HG02852 (cell line): Measurements from ENCODE around the gene FCN3.
A peak's percentile ranks its signal among the peaks of the same experiment; 100 is the strongest.

ENCODE experiments used
- ATAC-seq: cut with Tn5 transposase; IDR thresholded peaks from one replicate; pipeline ENCODE4 v1.9.1; 2021; ENCODE audit warnings: mild to moderate bottlenecking, moderate library complexity; ENCODE audit not compliant: unreplicated experiment

Gene FCN3

DNA sequence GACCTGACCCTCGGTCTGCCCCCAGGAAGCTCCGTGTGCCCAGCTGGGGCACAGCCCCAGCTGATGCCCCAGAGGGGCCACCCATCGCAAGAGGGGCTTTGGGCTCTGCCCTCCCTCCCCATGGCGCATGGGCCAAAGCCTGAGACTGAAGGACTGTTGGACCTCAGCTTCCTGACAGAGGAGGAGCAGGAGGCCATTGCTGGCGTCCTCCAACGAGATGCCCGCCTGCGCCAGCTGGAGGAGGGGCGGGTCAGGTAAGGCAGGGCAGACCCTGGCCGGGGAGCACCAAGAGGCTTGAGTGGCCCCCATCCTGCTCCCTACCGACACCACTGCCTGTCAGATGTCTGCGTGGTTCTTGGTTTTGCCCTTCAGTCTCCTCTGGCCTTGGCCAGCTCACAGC is 29.4 kb downstream of the FCN3 start:
- ATAC-seq, result no peak

DNA sequence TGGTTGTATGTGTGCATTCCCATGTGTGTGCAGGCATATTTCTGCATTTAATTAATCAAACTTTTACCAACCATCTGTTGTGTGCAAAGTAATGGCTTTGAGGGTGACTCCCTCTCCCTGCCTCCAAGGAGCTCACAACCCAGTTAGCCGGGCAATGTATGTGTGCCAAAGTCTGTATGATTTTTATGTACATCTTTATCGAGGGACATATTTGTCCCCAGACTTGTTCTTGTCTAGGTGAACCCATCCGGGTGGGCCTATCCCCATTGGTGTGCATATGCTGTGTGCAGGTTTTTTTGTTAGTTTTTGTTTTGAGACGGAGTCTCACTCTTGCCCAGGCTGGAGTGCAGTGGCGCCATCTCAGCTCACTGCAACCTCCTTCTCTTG is 31.0 kb downstream of the FCN3 start:
- ATAC-seq, result no peak

DNA sequence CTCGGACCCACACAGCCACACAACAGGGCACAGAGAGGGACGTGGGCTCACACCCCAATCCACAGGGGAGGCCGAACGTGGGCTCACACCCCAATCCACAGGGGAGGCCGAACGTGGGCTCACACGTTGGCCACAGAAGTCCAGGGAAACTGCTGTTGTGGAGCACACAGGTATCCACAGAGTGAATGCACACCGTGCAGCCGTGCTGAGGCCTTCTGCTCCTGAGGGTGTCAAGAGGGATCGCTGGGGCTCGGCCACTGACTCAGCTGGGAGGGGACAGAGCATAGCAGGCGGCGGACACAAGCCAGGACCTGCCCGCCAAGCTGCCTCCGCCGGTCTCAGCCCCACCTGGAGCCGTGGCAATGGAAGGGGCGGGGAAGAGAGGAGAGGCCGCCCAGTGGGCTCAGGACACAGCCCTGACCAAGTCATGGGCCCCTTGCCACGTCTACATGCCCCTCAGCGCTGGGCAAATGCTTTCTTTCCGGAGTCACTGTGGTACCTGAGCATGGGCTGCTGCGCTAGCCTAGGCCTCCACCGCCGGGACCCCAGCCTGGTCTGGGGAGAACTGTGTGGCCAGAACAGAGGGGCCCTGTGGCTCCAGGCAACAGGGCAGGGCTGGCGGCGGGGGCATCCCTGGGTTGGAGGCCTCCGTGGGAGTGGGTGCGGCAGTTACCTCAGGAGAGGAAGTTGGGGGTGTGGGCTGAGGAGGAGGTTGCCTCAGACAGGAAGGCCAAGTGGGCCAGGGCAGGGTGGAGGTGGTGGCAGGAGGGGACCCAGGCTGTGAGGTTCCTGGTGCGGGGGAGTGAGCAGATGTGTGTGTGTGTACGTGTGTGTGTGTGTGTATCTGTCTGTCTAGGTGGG is 31.6 kb downstream of the FCN3 start:
- no peak for ATAC-seq

DNA sequence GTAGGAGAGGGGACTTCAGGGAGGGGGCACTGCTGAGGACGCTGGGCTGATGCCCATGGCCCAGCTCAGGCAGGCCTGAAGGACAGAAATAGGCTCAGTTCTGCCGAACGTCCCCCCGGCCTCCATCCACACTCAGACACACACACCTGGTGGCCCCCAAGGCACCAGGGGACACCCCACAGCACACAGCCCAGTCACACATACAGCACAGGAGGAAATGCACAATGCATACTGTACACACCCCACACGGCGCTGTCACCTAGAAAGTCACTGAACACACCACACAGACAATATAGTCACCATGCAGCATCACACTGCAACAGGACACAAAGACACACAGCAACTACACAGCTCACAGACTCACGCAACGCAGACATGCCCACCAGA is 32.2 kb downstream of the FCN3 start:
- no peak for ATAC-seq

DNA sequence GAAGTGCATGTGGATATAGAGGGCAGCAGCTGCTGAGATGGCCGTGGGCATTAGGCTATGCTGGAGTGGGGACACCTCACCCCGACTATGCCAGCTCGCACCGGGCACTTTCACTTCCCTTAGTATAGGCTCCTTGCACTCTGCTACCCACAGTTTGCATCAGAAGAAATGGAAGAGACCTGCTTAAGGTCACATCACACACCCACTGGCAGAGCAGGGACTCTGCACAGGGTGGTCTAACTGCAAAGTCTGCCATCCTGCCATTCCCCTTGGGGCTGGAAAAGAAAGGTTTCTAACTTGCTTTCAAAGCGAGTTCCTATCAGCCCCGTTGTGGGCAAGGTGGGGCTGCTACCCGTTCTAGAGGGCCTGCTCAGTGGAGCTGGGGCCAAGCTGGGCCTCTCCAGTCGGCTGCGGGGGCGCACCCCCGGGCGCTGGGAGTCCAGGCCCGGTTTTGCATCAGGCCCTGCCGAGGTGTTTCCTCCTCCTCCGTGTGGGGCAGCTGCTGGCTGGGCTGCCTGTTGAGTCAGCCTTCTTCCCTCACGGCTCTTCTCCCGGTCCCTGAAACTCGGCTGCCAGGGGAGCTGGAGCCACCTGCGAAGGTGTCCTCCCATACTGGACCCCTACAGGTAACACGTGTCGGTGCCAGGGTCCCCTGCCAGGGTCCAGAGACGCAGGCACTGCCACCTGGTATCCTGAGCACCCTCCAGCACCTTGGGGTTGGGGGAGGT is 32.9 kb downstream of the FCN3 start, which contains the start of gene SYTL1:
Gene SYTL1, plus strand, starts transcription at position 498 of the 728 bp plus-strand sequence. CDS start 3,313 bp downstream, outside the sequence.
- ATAC-seq, result no peak

DNA sequence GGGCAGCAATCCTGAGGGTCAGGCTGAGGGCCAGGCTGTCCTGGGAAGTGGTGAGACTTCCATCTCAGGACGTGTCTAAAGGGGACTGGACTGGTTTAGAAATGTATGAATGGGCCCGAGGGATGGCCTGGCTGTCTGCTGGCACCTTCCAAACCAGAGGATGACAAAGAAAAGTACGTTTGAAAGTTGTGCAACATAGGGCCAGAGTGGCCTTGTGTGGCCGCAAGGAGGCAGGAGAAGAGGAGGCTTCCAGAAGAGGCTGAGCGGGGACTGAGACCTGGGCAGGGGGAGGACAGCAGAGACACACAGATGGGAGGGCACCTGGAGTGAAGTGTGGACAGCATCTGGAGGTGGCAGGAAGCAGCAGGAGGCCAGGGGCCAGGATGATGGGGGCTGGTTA is 35.4 kb downstream of the FCN3 start:
- no peak for ATAC-seq

DNA sequence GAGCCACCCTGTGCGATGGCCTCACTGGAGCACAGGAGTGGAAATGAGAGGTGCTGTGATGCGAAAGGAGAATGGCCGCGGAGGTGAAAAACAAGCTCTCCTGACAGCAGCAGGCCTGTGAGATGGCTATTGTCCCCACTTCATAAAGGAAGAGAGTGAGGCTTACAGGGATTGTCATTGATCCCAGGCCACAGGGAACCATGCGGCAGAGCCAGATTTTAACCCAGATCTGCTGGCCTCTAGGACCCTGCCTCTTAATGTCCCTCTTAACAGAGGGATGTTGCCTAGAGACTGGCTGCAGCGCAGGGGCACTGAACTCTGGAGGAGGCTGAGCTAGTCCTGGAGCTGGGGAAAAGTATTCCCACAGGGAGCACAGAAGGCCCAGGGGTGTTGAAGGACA is 35.9 kb downstream of the FCN3 start:
- no peak for ATAC-seq

DNA sequence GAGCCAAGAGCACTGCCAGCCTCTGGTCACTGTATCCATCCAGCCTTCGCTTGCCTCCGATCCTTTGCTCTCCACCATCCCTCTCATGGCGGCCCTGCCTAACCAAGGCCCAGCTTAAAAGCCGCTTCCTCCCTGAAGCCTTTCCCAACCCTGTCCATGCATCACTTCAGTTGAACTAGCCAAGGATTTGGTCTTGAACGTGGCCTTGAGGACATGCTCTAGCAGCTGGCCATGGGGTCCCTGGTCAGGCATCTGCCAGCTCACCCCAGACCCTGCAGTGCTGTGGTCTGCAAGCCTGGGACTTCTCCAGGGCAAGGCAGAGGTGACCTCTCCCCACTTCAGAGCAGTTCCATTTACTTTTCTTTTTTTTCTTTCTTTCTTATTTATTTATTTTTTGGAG is 37.9 kb downstream of the FCN3 start:
- ATAC-seq, result no peak

DNA sequence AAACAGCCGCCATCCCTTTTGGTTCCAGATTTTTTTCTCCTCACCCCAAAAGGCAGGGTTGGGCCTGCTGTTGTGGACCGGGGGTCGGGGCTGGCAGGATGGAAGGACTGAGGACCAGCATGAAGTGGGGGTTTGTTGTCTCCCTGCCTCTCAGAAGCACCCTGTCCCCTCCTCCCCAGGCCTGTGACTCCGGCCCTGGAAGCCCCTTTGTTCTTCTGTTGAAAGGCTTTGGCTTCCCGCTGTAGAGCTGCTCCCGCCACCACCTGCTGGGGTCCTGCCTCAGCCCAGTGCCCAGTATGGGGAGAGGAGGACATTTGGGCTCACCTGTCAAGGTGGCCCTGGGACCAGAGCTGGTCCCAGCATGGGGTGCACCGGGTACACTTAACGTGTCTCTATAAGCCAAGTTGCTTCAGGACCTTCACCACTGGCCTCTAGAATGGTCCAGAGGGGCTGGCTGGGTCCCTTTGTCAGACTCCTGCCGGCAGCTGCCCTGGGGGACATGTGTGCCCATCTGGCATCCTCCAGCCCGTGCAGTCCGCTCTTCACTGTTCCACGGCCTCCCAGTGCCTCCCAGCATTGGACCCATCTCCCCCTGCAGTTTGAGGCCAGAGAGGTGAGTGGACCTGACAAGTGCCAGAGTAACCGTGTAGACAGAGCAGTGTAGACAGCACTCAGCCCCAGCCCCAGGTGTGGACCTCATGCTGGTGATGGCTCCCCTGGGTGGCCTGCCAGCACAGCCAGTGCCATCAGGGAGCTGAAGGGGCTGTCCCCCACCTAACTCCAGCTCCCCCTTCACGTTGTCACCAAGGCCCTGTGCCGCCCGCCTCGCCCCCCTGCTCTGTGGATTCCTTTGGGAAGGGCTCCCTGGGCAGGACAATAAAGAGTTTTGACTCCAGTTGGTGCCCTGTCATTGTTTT is 38.9 kb downstream of the FCN3 start:
- no peak for ATAC-seq

DNA sequence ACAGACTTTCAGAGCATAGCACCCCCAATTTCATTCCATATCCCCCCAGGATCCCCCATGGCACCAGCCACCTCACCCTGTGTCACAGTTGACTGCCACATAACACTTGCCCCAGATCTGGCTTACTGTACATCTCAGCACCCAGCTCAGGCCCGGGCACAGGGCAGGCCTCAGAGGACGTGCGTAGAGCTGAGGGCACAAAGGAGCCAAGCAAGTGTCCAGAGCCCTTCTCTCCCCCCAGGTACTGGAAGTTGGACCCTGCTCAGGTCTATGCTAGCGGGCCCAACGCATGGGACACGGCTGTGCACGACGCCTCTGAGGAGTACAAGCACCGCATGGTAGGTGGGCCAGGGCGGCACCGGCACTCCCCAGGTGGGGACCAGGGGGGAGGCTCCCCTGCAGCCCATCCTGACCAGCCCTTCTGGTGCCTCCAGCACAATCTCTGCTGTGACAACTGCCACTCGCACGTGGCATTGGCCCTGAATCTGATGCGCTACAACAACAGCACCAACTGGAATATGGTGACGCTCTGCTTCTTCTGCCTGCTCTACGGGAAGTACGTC is 40.8 kb downstream of the FCN3 start:
- no peak for ATAC-seq

DNA sequence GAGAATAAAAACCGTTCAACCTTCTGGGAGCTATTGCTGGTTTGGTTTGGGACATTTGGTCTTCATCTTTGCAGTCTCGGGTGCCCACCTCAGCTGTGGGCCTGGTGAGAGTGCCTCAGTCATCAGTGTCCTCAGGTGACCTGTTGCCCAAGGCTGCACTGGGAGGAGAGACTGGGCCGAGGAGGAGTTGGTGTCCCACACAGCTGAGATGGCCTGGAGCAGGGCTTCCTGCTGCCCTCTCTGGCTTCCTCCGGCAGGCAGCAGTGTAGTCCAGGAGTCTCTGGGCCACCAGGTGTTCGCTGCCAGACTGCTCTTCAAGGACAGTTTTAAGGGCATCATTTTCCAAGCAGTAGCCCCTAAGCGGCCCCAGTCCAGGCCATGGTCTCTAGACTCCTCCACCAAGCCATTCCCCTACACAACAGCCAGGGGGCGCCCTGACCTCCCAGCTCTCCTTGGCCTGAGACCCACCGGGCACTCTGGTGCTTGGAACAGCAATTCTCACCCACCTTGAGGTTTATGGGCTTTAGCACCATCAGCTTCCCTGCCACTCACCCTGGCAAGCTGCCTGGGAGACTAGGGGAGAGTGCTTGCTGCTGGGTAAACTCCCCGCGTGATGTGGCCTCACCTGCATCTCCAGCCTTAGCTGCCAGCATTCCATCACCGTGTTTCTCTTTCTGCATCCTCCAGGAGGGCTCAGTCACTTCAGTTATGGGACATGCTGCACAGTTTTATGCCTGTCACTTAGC is 41.9 kb downstream of the FCN3 start:
- no peak for ATAC-seq

DNA sequence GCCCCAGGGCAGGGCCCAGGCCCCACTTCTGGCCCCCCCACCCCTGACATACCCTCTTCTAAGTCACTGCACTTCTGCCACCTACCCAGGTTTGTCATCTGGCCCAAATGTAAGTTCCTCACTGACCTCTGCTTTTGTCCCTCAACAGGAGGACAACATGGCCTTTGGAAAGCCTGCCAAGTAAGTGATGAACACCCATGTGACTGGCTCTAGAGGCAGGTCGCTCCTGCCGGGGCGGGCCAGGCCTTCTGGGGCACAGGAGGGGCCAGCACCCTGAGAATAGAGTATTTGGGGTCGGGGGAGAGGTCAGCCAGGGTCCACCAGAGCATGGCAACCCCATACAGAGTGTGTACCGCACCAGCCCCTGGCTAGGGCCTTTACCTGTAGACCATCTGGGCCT is 42.7 kb downstream of the FCN3 start:
- no peak for ATAC-seq

DNA sequence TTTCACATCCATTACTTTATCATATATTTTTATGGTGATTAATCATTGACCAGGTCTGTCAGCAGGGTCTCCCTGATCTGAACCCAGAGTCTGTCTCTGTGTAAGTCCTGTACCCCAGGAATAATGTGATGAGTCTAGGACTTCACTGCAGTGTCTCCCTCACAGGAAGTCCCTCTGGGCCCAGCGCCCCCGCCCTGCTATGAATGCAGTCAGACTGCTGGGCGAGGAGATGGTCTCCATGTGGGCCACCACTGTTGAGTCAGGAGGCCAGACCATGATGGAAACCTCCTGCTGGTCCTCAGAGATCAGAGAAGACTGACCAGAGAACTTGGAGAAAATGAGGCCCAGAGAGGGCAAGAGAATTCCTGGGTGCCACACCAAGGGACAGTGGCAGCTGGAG is 43.2 kb downstream of the FCN3 start:
- no peak for ATAC-seq

DNA sequence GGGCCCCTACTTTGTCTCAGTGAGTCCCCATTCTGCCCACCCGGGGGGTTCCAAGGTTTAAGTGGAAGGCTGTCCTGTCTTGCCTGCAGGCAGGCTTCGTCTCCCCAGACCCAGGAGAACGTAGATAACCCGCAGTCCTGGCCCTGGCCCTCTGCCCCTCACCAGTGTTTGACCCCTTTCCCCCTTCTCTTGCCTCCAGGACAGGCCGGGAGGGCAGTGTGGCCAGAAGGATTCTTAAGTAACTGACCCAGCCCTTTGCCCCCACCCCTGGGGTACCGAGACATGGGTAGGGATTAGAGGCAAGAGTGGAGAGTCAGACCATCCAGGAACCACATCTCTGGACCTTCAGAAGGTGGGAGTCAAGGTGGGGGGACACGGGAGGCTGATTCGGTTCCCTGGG is 43.8 kb downstream of the FCN3 start:
- no peak for ATAC-seq

DNA sequence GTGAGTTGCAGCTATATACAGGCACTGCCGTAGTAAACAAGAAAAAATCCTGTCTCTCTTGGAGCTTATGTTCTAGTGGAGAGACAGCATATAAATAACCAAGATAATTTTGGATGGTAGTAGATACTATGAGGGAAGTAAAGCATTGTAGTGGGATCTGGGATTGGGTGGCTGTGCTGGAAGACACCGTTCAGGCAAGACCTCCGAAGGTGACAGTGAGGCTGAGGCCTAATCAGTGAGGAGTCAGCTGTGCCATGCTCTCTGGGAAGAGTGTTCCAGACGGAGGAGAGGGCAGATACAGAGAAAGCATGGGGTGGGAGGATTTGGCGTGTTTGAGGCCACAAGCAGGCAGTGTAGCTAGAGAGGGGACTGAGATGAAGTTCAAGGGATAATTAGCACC is 46.7 kb downstream of the FCN3 start:
- no peak for ATAC-seq

DNA sequence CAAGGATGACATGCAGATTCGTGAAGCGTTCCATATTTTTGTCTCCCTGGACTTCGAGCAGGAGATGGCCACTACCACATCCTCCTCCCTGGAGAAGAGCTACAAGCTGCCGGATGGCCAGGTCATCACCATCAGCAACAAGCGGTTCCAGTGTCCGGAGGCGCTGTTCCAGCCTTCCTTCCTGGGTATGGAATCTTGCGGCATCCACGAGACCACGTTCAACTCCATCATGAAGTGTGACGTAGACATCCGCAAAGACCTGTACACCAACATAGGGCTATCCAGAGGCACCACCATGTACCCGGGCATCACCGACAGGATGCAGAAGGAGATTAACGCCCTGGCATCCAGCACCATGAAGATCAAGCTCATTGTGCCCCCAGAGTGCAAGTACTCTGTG is 49.3 kb downstream of the FCN3 start:
- ATAC-seq, result no peak

DNA sequence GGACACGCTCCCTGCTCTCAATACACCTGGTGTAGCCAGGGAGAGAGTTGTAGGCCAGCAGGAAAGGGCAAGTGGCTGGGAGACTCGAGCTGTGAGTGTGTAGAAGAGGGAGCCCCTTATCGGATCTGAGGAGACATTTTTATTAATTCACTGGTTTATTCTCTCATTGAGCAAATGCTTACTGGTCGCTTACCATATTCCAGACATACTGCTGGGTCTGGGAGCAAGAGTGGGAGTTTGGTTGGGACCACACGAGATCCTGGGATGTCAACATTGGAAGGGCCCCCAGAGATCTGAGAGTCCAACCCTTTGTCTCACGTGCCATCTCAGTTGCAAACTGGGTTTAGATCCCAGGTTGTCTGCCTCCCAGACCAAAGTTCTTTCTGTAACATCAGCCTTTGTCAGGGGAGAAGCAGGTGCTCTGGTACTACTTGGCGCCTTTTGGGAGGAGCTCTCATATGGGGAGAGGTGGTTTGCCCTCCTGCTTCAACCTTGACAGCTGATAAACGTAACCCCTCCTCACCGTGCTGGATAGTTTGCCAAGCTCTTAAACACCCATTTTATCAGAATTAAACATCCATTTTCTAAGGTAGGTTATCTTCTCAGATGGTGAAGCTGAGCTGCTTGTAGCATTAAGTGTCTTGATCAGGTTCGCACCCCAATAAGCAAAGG is 51.9 kb downstream of the FCN3 start:
- ATAC-seq, result no peak

DNA sequence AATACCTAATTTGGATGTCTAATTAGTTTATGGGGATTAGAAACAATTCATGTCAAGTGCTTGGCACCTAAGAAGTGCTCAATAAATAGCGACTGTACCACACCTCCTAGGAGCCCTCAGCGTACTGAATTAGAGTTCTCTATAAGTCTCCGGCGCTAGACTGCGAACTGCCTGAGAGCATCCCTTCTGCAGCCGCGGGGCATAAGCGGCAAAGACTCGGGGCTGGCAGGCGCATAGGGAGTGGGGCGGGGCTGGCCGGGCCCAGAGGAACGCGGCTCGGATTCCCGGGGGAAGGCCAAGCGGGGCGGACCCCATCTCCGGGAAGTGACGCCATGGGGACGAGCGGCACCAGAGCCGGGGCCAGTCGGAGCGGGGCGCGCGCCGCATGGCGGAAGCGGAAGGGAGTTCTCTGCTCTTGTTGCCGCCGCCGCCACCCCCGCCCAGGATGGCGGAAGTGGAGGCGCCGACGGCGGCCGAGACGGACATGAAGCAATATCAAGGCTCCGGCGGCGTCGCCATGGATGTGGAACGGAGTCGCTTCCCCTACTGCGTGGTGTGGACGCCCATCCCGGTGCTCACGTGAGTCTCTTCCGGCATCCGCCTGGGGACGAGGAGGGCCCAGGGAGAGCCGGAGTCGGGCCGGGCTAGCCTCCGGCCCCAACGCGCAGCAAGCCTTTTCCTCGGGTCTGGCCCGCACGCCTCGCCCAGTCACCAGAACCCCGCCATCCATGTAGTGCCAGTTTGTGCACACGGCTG is 52.6 kb downstream of the FCN3 start, which contains the start of gene TMEM222:
Gene TMEM222, plus strand, starts transcription at position 351 of the 756 bp plus-strand sequence. Its CDS starts 35 bp downstream, at position 386.
- peak; percentile 90 for ATAC-seq
